HepG2 (cell line): ENCODE results near the gene FAM20C. TPM values are rescaled to one million over a fixed set of nuclear protein-coding genes. Genes with fewer than 3 reads are reported as not detected.

Experiments
- ATAC-seq: fragments of 200-7000 bp; cut with Tn5 transposase; 3 replicates; pipeline ENCODE4 v1.9.1; 2020; ENCODE audit warnings: mild to moderate bottlenecking, moderate library complexity
- BruUV-seq: library from RNA; stranded (reverse); fragments of 400-500 nt; replicated peaks from 2 replicates; lab custom pipeline; 2021; lab: Mats Ljungman, UMichigan
- CTCF ChIA-PET: fragments of 300-600 bp; formaldehyde crosslinking; extraction: SDS; loops from one replicate; lab custom pipeline; 2021; ENCODE audit warnings: low total read pairs, inconsistent platforms, low intra/inter-chr PET ratio; lab: Yijun Ruan, JAX
- POLR2A ChIA-PET: fragments of 350-600 bp; sonication (Branson Sonifier 250); formaldehyde crosslinking; loops from one replicate; lab custom pipeline; 2020; ENCODE audit warnings: antibody characterized with exemption, inconsistent platforms; lab: Yijun Ruan, JAX
- DNase-seq: peaks from one replicate; pipeline ENCODE4 v3.0.0-alpha.2; 2015; ENCODE audit warnings: low spot score
- FAIRE-seq: peaks from 3 replicates; lab custom pipeline; 2011; peaks lifted over from hg19 to GRCh38; lab: Jason Lieb, UNC
- H2AFZ ChIP-seq: one replicate; pipeline ENCODE4 v1.6.1; 2011; ENCODE audit warnings: low read length, inconsistent platforms
- H3K27ac ChIP-seq: fragments of 300-600 bp; 3 replicates; pipeline ENCODE4 v1.8.0; 2011; ENCODE audit warnings: mixed run types, mild to moderate bottlenecking, mixed read lengths, low read length, inconsistent platforms; ENCODE audit not compliant: insufficient read depth; ENCODE audit errors: extremely low read length
- H3K27me3 ChIP-seq, 2 experiments: fragments of 200-600 bp in 1 of 2; 2 replicates in 1 of 2; 3 replicates in 1 of 2; pipeline versions ENCODE4 v1.6.0 to v1.8.0; 2011; ENCODE audit warnings: low read length in 2 of 2, mild to moderate bottlenecking in 2 of 2, moderate library complexity in 2 of 2, inconsistent platforms in 1 of 2; ENCODE audit not compliant: insufficient read depth in 2 of 2, control insufficient read depth in 1 of 2
- H3K36me3 ChIP-seq, 2 experiments: fragments of 200-600 bp in 1 of 2; replicated peaks in 1 of 2; 2 replicates in 1 of 2; 3 replicates in 1 of 2; pipeline versions ENCODE4 v1.5.1 to v1.8.0; 2011; ENCODE audit warnings: low read length in 2 of 2, inconsistent platforms in 1 of 2; ENCODE audit not compliant: insufficient read depth in 2 of 2, control insufficient read depth in 1 of 2
- H3K4me1 ChIP-seq: 2 replicates; pipeline ENCODE4 v1.5.1; 2012; ENCODE audit warnings: low read length, inconsistent platforms; ENCODE audit not compliant: insufficient read depth
- H3K4me2 ChIP-seq: 2 replicates; pipeline ENCODE4 v1.6.0; 2011; ENCODE audit warnings: low read depth, low read length, inconsistent platforms
- H3K4me3 ChIP-seq, 3 experiments: fragments of 200-600 bp in 1 of 3; sonication (generic), shearing (Covaris generic) in 1 of 3; replicated peaks in 1 of 3; 2 replicates each; pipeline ENCODE4 v1.5.1; 2011 to 2016; ENCODE audit warnings: low read length in 3 of 3, inconsistent platforms in 2 of 3, low read depth in 2 of 3, mild to moderate bottlenecking in 2 of 3, control low read depth in 1 of 3, mixed read lengths in 1 of 3; ENCODE audit not compliant: insufficient read depth in 1 of 3
- H3K79me2 ChIP-seq: one replicate; pipeline ENCODE4 v1.6.1; 2011; ENCODE audit warnings: low read length, inconsistent platforms; ENCODE audit not compliant: insufficient read depth
- H3K9ac ChIP-seq: 2 replicates; pipeline ENCODE4 v1.6.0; 2011; ENCODE audit warnings: mild to moderate bottlenecking, low read depth, low read length, inconsistent platforms; ENCODE audit not compliant: insufficient read depth
- H3K9me3 ChIP-seq: 2 replicates; pipeline ENCODE4 v1.5.1; 2012; ENCODE audit warnings: mild to moderate bottlenecking, low read length
- H4K20me1 ChIP-seq: 2 replicates; pipeline ENCODE4 v1.6.0; 2011; ENCODE audit warnings: inconsistent platforms, mild to moderate bottlenecking, low read length, moderate library complexity; ENCODE audit not compliant: insufficient read depth
- CHD2 ChIP-seq: IDR thresholded peaks from 2 replicates; pipeline ENCODE4 v1.6.1; 2011; ENCODE audit warnings: low read depth, low read length, improper control_type of control experiment
- FOXJ3 ChIP-seq: sonication (generic); formaldehyde crosslinking; IDR thresholded peaks from 2 replicates; pipeline ENCODE4 v1.4.0; 2020; ENCODE audit warnings: missing genetic modification reagents, mild to moderate bottlenecking, borderline replicate concordance
- HOXA3 ChIP-seq: sonication (generic); formaldehyde crosslinking; IDR thresholded peaks from 2 replicates; pipeline ENCODE4 v1.5.0; 2020; ENCODE audit warnings: missing genetic modification reagents
- STAT5B ChIP-seq: sonication (generic); formaldehyde crosslinking; IDR thresholded peaks from 2 replicates; pipeline ENCODE4 v1.4.0; 2020; ENCODE audit warnings: missing genetic modification reagents
- TAF15 ChIP-seq: fragments of 200-400 bp; formaldehyde crosslinking; IDR thresholded peaks from one replicate; pipeline ENCODE4 v1.6.1; 2018; ENCODE audit warnings: mild to moderate bottlenecking, low read depth, low read length; ENCODE audit not compliant: poor library complexity, severe bottlenecking
- TEAD2 ChIP-seq: sonication (generic); formaldehyde crosslinking; IDR thresholded peaks from 2 replicates; pipeline ENCODE4 v1.9.0; 2021; ENCODE audit warnings: missing genetic modification reagents
- ZFP82 ChIP-seq: sonication (generic); formaldehyde crosslinking; IDR thresholded peaks from 2 replicates; pipeline ENCODE4 v1.5.1; 2020; ENCODE audit warnings: mild to moderate bottlenecking, missing genetic modification reagents, borderline replicate concordance
- ZNF230 ChIP-seq: sonication (generic); formaldehyde crosslinking; IDR thresholded peaks from 2 replicates; pipeline ENCODE4 v1.4.0; 2020; ENCODE audit warnings: mild to moderate bottlenecking, missing genetic modification reagents
- ZNF552 ChIP-seq: sonication (generic); formaldehyde crosslinking; IDR thresholded peaks from 2 replicates; pipeline ENCODE4 v1.9.0; 2022; ENCODE audit warnings: missing genetic modification reagents, mild to moderate bottlenecking, borderline replicate concordance
- ZNF660 ChIP-seq: sonication (generic); formaldehyde crosslinking; IDR thresholded peaks from 2 replicates; pipeline ENCODE4 v1.5.1; 2020; ENCODE audit warnings: mild to moderate bottlenecking, low read depth, missing genetic modification reagents, borderline replicate concordance
- WGBS: methylation state at CpG from one replicate; pipeline ENCODE4 v1.1.6; 2017; ENCODE audit warnings: low lambda C conversion rate; 5-methylcytosine and 5-hydroxymethylcytosine counted together
- in situ Hi-C: cut with HindIII; loops from 2 replicates; pipeline ENCODE4 v1.10.0; 2017; ENCODE audit warnings: low pct_unique_long_range_greater_than_20kb; ENCODE audit not compliant: extremely low pct_ligation_motif_present
- intact Hi-C: fragments of 100-400 bp; cut with micrococcal nuclease; formaldehyde crosslinking; loops from one replicate; pipeline ENCODE4 v1.10.0; 2022; ENCODE audit not compliant: unreplicated experiment
- polyA plus RNA-seq, 8 experiments: library from polyadenylated mRNA; depleted of rRNA in 3 of 8; stranded (reverse) in 7 of 8; unstranded in 1 of 8; fragments of >200 nt; fragmentation: Illumina TruSeq in 4 of 8; extraction: Trizol in 4 of 8; gene quantifications; 2 replicates each; pipeline versions ENCODE4 v1.2.1 to v1.2.3, GENCODE V29; 2011 to 2016; ENCODE audit warnings: low read depth in 4 of 8, missing spikeins in 1 of 8, mixed read lengths in 1 of 8; ENCODE audit not compliant: insufficient read depth in 1 of 8
- total RNA-seq, 5 experiments: library from RNA; depleted of rRNA; stranded (reverse); fragments of >200 nt; fragmentation: Illumina TruSeq; extraction: Trizol; gene quantifications; 2 replicates each; pipeline ENCODE4 v1.2.3, GENCODE V29; 2016; ENCODE audit warnings: low read depth in 1 of 5
- TF ChIP-seq, protein P1 (sequence below): IDR thresholded peaks from 2 replicates; pipeline ENCODE4 v1.6.1; 2016; ENCODE audit warnings: low read depth, borderline replicate concordance
- TF ChIP-seq, protein P2 (sequence below): sonication (generic); formaldehyde crosslinking; IDR thresholded peaks from 2 replicates; pipeline ENCODE4 v1.4.0; 2020; ENCODE audit warnings: mild to moderate bottlenecking, missing genetic modification reagents
- TF ChIP-seq, protein P3 (sequence below): sonication (generic); formaldehyde crosslinking; IDR thresholded peaks from 2 replicates; pipeline ENCODE4 v1.9.0; 2021; ENCODE audit warnings: missing genetic modification reagents, mild to moderate bottlenecking, borderline replicate concordance

FAM20C gene
- total and polyA plus RNA-seq, 2 of the 13 experiments (the other 11 are each of a cell fraction or from before 2014, with no cell fraction given): 11.9 to 19.9 TPM

DNA sequence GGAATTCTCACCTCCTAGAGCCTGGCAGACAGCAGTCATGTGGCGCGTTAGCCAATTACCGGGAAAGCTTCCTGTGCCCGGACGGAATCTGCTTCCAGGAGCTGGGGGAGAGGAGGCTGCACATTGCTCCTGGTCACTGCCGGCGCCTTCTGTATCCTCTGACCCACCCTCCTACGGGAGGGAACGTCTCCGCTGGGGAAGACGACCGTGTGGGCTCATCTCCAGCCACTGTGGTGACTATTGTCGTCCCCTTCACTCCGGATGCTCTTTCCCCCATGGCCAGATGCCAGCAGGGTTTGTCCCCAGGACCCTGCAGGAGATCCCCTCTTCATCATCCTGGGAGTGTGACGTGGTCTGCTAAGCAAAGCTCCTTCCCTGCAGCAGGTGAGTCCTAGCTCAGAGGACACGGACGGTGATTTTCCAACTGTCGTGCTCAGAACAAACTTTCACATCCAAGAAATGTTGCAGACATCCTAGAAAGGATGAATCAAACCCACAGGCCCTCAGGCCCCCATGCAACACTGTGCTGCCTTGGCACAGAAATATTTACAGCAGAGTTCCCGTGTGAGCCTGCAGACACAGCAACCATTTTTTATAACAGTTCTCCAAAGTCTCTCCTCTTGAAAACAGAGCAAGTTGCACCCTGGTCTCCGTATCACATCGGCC is 29.6 kb upstream of the FAM20C start:
- no peak overlapping the region for H3K9ac ChIP-seq
- intact Hi-C loops (no loop called here), in situ Hi-C loops (no loop called here)
- no peaks in the 10 kb centered on the region for H3K79me2 ChIP-seq
- no peaks in the 10 kb centered on the region for H3K36me3 ChIP-seq
- DNase-seq (no peak), ATAC-seq (no peak), FAIRE-seq (no peak)
- POLR2A ChIA-PET: no interaction called here
- no peaks in the 10 kb centered on the region for H4K20me1 ChIP-seq
- BruUV-seq: no TSS peak
- peaks cover 8% of the 10 kb centered on the region for H3K4me1 ChIP-seq
- H2AFZ ChIP-seq: no peak overlapping the region
- no peaks in the 10 kb centered on the region for H3K9me3 ChIP-seq
- no peak overlapping the region for H3K27ac ChIP-seq
- TF ChIP-seq HOXA3 (CRISPR knock-in tag): no peak
- TF ChIP-seq, protein P1, sequence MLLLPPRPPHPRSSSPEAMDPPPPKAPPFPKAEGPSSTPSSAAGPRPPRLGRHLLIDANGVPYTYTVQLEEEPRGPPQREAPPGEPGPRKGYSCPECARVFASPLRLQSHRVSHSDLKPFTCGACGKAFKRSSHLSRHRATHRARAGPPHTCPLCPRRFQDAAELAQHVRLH (CRISPR knock-in tag): no peak
- TF ChIP-seq CHD2: no peak
- no peak for TF ChIP-seq ZNF660 (CRISPR knock-in tag)
- TF ChIP-seq STAT5B (CRISPR knock-in tag): no peak
- TF ChIP-seq ZNF552 (CRISPR knock-in tag): no peak
- TF ChIP-seq, protein P2, sequence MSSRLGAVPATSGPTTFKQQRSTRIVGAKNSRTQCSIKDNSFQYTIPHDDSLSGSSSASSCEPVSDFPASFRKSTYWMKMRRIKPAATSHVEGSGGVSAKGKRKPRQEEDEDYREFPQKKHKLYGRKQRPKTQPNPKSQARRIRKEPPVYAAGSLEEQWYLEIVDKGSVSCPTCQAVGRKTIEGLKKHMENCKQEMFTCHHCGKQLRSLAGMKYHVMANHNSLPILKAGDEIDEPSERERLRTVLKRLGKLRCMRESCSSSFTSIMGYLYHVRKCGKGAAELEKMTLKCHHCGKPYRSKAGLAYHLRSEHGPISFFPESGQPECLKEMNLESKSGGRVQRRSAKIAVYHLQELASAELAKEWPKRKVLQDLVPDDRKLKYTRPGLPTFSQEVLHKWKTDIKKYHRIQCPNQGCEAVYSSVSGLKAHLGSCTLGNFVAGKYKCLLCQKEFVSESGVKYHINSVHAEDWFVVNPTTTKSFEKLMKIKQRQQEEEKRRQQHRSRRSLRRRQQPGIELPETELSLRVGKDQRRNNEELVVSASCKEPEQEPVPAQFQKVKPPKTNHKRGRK (CRISPR knock-in tag): no peak
- TF ChIP-seq ZFP82 (CRISPR knock-in tag): no peak
- TF ChIP-seq FOXJ3 (CRISPR knock-in tag): no peak
- TF ChIP-seq TAF15: no peak
- TF ChIP-seq, protein P3, sequence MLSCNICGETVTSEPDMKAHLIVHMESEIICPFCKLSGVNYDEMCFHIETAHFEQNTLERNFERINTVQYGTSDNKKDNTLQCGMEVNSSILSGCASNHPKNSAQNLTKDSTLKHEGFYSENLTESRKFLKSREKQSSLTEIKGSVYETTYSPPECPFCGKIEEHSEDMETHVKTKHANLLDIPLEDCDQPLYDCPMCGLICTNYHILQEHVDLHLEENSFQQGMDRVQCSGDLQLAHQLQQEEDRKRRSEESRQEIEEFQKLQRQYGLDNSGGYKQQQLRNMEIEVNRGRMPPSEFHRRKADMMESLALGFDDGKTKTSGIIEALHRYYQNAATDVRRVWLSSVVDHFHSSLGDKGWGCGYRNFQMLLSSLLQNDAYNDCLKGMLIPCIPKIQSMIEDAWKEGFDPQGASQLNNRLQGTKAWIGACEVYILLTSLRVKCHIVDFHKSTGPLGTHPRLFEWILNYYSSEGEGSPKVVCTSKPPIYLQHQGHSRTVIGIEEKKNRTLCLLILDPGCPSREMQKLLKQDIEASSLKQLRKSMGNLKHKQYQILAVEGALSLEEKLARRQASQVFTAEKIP (CRISPR knock-in tag): no peak
- no peak for TF ChIP-seq TEAD2
- no peak for TF ChIP-seq ZNF230 (CRISPR knock-in tag)
- H3K4me3 ChIP-seq: no peak overlapping the region
- H3K27me3 ChIP-seq: peaks cover 8 to 78% of the 10 kb centered on the region in 2 experiments; a peak in 3 of 5 replicates
- WGBS: 51% methylated on average over 20 of the region's 21 CpGs
- CTCF ChIA-PET: no interaction called here
- H3K4me2 ChIP-seq: no peak overlapping the region
